ENCODE results near the gene KY.

KY gene

DNA sequence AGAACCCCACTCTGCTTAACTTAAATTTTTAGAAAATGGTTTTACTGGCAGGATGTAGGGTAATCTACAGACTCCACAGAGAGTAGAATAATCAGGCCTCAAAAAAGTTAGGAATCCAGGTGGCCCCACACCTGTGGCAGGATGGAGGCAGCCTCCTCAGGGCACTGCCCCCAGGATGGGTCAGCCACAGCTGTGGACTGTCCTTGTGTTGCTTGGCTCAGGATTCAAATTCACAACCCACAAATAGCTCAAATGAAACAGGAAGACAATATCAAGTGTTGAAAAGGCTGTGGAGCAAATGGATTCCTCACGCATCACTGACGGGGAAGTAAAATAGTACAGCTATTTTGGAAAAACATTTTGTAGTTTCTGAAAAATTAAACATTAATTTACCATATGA lies 36.8 kb upstream of the KY start:
- H3K27me3 ChIP-seq (ENCODE audit: control insufficient read depth, low read length): no peaks in the 10 kb centered on the region
- H3K9me2 ChIP-seq (replicated peaks; ENCODE audit: control insufficient read depth, low read length): no peaks in the 10 kb centered on the region
- no peaks in the 10 kb centered on the region for H4K20me1 ChIP-seq (ENCODE audit: control insufficient read depth, insufficient read depth, low read depth, low read length)
- no peaks in the 10 kb centered on the region for H3K4me1 ChIP-seq (ENCODE audit: control insufficient read depth, low read length)
- no peaks in the 10 kb centered on the region for H3K36me3 ChIP-seq (ENCODE audit: control insufficient read depth, low read length)
- no peak for TF ChIP-seq EZH2phosphoT487 (IDR thresholded peaks at IDR 0.05; ENCODE audit: borderline replicate concordance, low read length)
- TF ChIP-seq, protein P1, sequence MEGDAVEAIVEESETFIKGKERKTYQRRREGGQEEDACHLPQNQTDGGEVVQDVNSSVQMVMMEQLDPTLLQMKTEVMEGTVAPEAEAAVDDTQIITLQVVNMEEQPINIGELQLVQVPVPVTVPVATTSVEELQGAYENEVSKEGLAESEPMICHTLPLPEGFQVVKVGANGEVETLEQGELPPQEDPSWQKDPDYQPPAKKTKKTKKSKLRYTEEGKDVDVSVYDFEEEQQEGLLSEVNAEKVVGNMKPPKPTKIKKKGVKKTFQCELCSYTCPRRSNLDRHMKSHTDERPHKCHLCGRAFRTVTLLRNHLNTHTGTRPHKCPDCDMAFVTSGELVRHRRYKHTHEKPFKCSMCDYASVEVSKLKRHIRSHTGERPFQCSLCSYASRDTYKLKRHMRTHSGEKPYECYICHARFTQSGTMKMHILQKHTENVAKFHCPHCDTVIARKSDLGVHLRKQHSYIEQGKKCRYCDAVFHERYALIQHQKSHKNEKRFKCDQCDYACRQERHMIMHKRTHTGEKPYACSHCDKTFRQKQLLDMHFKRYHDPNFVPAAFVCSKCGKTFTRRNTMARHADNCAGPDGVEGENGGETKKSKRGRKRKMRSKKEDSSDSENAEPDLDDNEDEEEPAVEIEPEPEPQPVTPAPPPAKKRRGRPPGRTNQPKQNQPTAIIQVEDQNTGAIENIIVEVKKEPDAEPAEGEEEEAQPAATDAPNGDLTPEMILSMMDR (IDR thresholded peaks at IDR 0.05; ENCODE audit: low read depth, low read length, poor library complexity, severe bottlenecking): no peak
- H3K79me2 ChIP-seq (ENCODE audit: control insufficient read depth, low read length): no peaks in the 10 kb centered on the region
- H3K27ac ChIP-seq (ENCODE audit: low read depth, low read length): no peak overlapping the region
- no peaks in the 10 kb centered on the region for H3K9me3 ChIP-seq (ENCODE audit: control insufficient read depth, insufficient read depth, low read length)
- no peak overlapping the region for H3K4me2 ChIP-seq (ENCODE audit: low read length)
- H3K4me3 ChIP-seq (ENCODE audit: low read length): no peak overlapping the region
- no peaks in the 10 kb centered on the region for H3F3A ChIP-seq (ENCODE audit: control insufficient read depth, insufficient read depth)

DNA sequence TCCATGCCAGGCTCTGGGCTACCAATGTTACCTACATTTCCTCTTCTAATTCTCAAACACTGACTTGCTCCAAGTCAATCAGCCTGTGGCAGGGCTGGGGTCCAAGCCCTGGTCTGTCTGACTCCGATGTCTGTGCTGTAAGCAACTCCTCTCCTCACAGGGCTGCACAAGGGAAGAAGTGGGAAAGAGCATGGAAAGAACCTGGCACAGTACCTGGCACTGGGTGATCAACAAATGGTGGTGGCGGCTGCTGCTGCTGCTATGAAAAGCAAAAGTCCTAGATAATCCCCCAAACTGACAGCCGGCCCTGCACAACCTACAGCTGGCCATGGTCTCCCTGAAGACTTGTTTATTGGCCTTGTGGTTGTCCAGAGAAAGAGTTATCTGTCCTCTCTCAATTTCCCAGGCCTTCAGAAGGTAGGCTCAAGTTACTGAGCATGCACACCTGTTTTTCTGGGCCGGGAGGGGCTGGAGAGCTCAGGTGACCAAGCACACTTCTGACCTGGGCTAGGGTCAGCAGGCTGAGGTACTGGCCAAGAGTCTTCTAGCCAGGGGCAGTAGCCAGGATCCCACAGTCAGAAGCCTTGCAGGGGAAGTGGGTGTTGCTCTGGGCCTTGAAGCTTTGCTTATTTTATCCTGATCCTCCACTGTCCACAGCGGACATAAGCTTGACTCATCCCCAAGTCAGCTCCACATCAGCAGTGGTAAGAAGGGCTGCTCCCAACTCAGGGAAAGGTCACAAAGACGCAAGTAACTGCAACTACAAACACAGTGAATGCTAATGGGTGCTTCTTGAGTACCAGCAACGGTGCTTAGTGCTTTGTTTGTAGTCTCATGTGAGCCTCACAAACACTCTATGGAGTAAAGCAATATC lies 35.3 kb upstream of the KY start:
- Histone ChIP-seq H4K20me1 (ENCODE audit: control insufficient read depth, insufficient read depth, low read depth, low read length) (no peaks in the 10 kb centered on the region), H3K4me2 (ENCODE audit: low read length) (no peak overlapping the region), H3K9me3 (ENCODE audit: control insufficient read depth, insufficient read depth, low read length) (no peaks in the 10 kb centered on the region), H3K27me3 (ENCODE audit: control insufficient read depth, low read length) (no peaks in the 10 kb centered on the region), H3K36me3 (ENCODE audit: control insufficient read depth, low read length) (no peaks in the 10 kb centered on the region), H3K27ac (ENCODE audit: low read depth, low read length) (no peak overlapping the region), H3K79me2 (ENCODE audit: control insufficient read depth, low read length) (no peaks in the 10 kb centered on the region), H3F3A (ENCODE audit: control insufficient read depth, insufficient read depth) (no peaks in the 10 kb centered on the region), H3K4me3 (ENCODE audit: low read length) (no peak overlapping the region), H3K9me2 (replicated peaks; ENCODE audit: control insufficient read depth, low read length) (no peaks in the 10 kb centered on the region), H3K4me1 (ENCODE audit: control insufficient read depth, low read length) (no peaks in the 10 kb centered on the region)
- no peak for TF ChIP-seq EZH2phosphoT487 (IDR thresholded peaks at IDR 0.05; ENCODE audit: borderline replicate concordance, low read length)
- TF ChIP-seq, protein P1 (IDR thresholded peaks at IDR 0.05; ENCODE audit: low read depth, low read length, poor library complexity, severe bottlenecking): no peak

DNA sequence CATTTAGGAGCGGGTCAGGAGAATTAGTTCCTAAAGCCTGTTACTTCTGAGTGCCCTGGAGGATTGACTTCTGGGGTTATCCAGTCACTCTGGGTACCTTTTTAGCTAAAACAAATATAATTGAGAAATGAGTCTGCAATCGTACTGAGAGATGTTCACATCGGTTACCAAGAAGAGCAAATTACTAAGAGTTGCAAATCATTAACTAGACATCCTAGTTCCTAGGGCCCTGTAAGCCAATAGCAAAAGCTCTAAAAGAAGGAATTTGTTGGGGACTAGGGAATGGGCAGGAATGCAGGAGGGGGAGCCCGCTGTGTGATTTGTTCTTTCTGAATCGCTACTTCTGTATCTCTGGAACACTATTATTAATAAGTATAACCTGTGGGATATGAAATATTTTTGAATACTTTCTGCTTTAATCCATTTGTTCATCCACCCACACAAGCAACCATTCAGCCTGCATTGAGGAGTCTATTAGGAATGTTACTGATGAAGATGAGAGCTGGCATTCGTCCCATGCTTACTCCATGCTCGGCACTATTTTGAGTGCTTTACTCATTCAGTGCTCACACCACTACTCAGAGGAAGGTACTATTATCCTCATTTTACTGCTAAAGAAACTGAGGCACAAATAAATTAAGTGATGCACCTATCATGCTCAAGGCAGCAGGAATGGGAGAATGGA lies 31.5 kb upstream of the KY start:
- no peaks in the 10 kb centered on the region for H3K27me3 ChIP-seq (ENCODE audit: control insufficient read depth, low read length)
- H3K79me2 ChIP-seq (ENCODE audit: control insufficient read depth, low read length): no peaks in the 10 kb centered on the region
- no peaks in the 10 kb centered on the region for H4K20me1 ChIP-seq (ENCODE audit: control insufficient read depth, insufficient read depth, low read depth, low read length)
- no peaks in the 10 kb centered on the region for H3K4me1 ChIP-seq (ENCODE audit: control insufficient read depth, low read length)
- H3F3A ChIP-seq (ENCODE audit: control insufficient read depth, insufficient read depth): no peaks in the 10 kb centered on the region
- TF ChIP-seq, protein P1 (IDR thresholded peaks at IDR 0.05; ENCODE audit: low read depth, low read length, poor library complexity, severe bottlenecking): no peak
- no peak for TF ChIP-seq EZH2phosphoT487 (IDR thresholded peaks at IDR 0.05; ENCODE audit: borderline replicate concordance, low read length)
- no peaks in the 10 kb centered on the region for H3K9me2 ChIP-seq (replicated peaks; ENCODE audit: control insufficient read depth, low read length)
- no peak overlapping the region for H3K27ac ChIP-seq (ENCODE audit: low read depth, low read length)
- no peaks in the 10 kb centered on the region for H3K36me3 ChIP-seq (ENCODE audit: control insufficient read depth, low read length)
- H3K4me2 ChIP-seq (ENCODE audit: low read length): no peak overlapping the region
- H3K4me3 ChIP-seq (ENCODE audit: low read length): no peak overlapping the region
- no peaks in the 10 kb centered on the region for H3K9me3 ChIP-seq (ENCODE audit: control insufficient read depth, insufficient read depth, low read length)

Measured in DOHH2 (cell line).